Naive thymus-derived CD8-positive, alpha-beta T cell (primary cell): ENCODE measurements around the gene PAGR1. TPM values are rescaled to one million over a fixed set of nuclear protein-coding genes. Genes with fewer than 3 reads are reported as not detected.
A peak's percentile ranks its signal among the peaks of the same experiment; 100 is the strongest.
"Not testable (repeated sequence)": the region's sequence is repeated elsewhere in the genome, so short reads cannot be mapped to it uniquely, and the experiment has no call there.

Experiments
- ATAC-seq, 2 donors: fragments of 150-1000 bp; cut with Tn5 transposase in 1 of 2; sonication (Bioruptor Pico), chemical (Tn5 transposase) in 1 of 2; 1 replicate in 1 of 2; 2 replicates in 1 of 2; pipeline ENCODE4 v1.10.0; 2021; ENCODE audit warnings: mild to moderate bottlenecking in 2 of 2, moderate library complexity in 2 of 2
- POLR2A ChIA-PET: fragments of 350-600 bp; sonication (Branson Sonifier 250); formaldehyde crosslinking; loops from one replicate; lab custom pipeline; 2021; ENCODE audit warnings: antibody characterized with exemption; lab: Charles Lee
- DNase-seq, 10 donors: peaks; one replicate each; pipeline versions ENCODE4 v3.0.0 to v3.0.0-alpha.2; 2020 to 2022
- H3K27ac Mint-ChIP-seq, 10 donors: one replicate each; pipeline ENCODE4 v1.8.0; 2020 to 2022; ENCODE audit warnings: mild to moderate bottlenecking in 10 of 10, mixed read lengths in 10 of 10, moderate library complexity in 4 of 10, inconsistent platforms in 1 of 10
- H3K27me3 Mint-ChIP-seq, 5 donors: one replicate each; pipeline ENCODE4 v1.8.0; 2021 to 2022; ENCODE audit warnings: mixed read lengths in 5 of 5
- H3K36me3 Mint-ChIP-seq, 3 donors: one replicate each; pipeline ENCODE4 v1.8.0; 2020 to 2022; ENCODE audit warnings: mixed read lengths in 3 of 3, mild to moderate bottlenecking in 2 of 3, inconsistent platforms in 1 of 3
- H3K4me1 Mint-ChIP-seq, 4 donors: one replicate each; pipeline ENCODE4 v1.8.0; 2021 to 2022; ENCODE audit warnings: mixed read lengths in 4 of 4
- H3K4me3 Mint-ChIP-seq, 10 donors: one replicate each; pipeline ENCODE4 v1.8.0; 2020 to 2022; ENCODE audit warnings: mild to moderate bottlenecking in 10 of 10, mixed read lengths in 10 of 10, moderate library complexity in 6 of 10, inconsistent platforms in 1 of 10
- H3K9me3 Mint-ChIP-seq, 9 donors: one replicate each; pipeline ENCODE4 v1.8.0; 2020 to 2022; ENCODE audit warnings: mixed read lengths in 9 of 9, mild to moderate bottlenecking in 3 of 9, inconsistent platforms in 1 of 9, moderate library complexity in 1 of 9
- polyA plus RNA-seq, 3 donors: library from polyadenylated mRNA; unstranded; fragments of 300-500 nt; fragmentation: Illumina TruSeq; gene quantifications; one replicate each; pipeline ENCODE4 v1.2.3, GENCODE V29; 2021
- total RNA-seq, 8 experiments: library from RNA in 2 of 8; stranded (reverse) in 2 of 8; gene quantifications; one replicate each; pipeline ENCODE4 v1.2.3 and lab custom pipeline; 2021 to 2026

The PAGR1 gene
- total and polyA plus RNA-seq, 5 experiments from 2014 or later: 31.3 to 57.5 (median 51.4) TPM

- DNase-seq: no peak
- H3K27ac Mint-ChIP-seq: peak overlapping the region; percentile 72 to 100 (median 97)
- peak overlapping the region; percentile 79 to 92 (median 86) for H3K4me3 Mint-ChIP-seq
- no peaks in the 10 kb centered on the region for H3K27me3 Mint-ChIP-seq
- H3K9me3 Mint-ChIP-seq: no peaks in the 10 kb centered on the region
- POLR2A ChIA-PET: interaction anchor here (0.7 to 6.6 kb wide), 15 partner anchors 9 to 240 kb away, joined by 3 to 119 read pairs (median 6); partner anchors contain the start of genes CDIPT, KIF22, MAZ and PAGR1
- no peak for ATAC-seq
- H3K36me3 Mint-ChIP-seq: peaks cover 0 to 17% (median 1%) of the 10 kb centered on the region in 3 donors
- peaks cover 17 to 91% (median 73%) of the 10 kb centered on the region in 4 donors for H3K4me1 Mint-ChIP-seq
Observed at GRCh38 chr16:29826342-29826695, 10.4 kb downstream of the PAGR1 start.

GRCh38 chr16:29830774-29831173, 14.8 kb downstream of the PAGR1 start:
- peak overlapping the region in 1 of 10 donors; percentile 55 for H3K4me3 Mint-ChIP-seq
- POLR2A ChIA-PET: no interaction called here
- no peak for DNase-seq
- peaks cover 12 to 59% (median 43%) of the 10 kb centered on the region in 4 donors for H3K4me1 Mint-ChIP-seq
- peak overlapping the region in 8 of 10 donors; percentile 9 to 84 (median 56) for H3K27ac Mint-ChIP-seq
- H3K36me3 Mint-ChIP-seq: peaks cover 0 to 53% (median 8%) of the 10 kb centered on the region in 3 donors
- no peaks in the 10 kb centered on the region for H3K27me3 Mint-ChIP-seq
- no peaks in the 10 kb centered on the region for H3K9me3 Mint-ChIP-seq
- no peak for ATAC-seq

- Mint-ChIP-seq H3K9me3 (no peaks in the 10 kb centered on the region), H3K27me3 (no peaks in the 10 kb centered on the region)
- POLR2A ChIA-PET: no interaction called here
Observed at GRCh38 chr16:29831490-29831889, 15.5 kb downstream of the PAGR1 start.

GRCh38 chr16:29833219-29833618, 17.3 kb downstream of the PAGR1 start:
- H3K36me3 Mint-ChIP-seq: peaks cover 0 to 75% (median 8%) of the 10 kb centered on the region in 3 donors
- H3K9me3 Mint-ChIP-seq: not testable (repeated sequence)

More at GRCh38 chr16:29831490-29831889, 15.5 kb downstream of the PAGR1 start:
- ATAC-seq (no peak), DNase-seq (no peak)
- Mint-ChIP-seq H3K27ac (peak overlapping the region in 5 of 10 donors; percentile 57 to 87 (median 60)), H3K4me3 (no peak overlapping the region), H3K36me3 (peaks cover 0 to 60% (median 8%) of the 10 kb centered on the region in 3 donors), H3K4me1 (peaks cover 12 to 53% (median 37%) of the 10 kb centered on the region in 4 donors)

GRCh38 chr16:29834079-29834478, 18.1 kb downstream of the PAGR1 start:
- Mint-ChIP-seq H3K4me1 (peaks cover 9 to 30% (median 21%) of the 10 kb centered on the region in 4 donors), H3K27me3 (no peaks in the 10 kb centered on the region), H3K4me3 (no peak overlapping the region), H3K36me3 (peaks cover 0 to 82% (median 8%) of the 10 kb centered on the region in 3 donors), H3K9me3 (no peaks in the 10 kb centered on the region), H3K27ac (peak overlapping the region in 1 of 10 donors; percentile 51)
- DNase-seq: no peak
- POLR2A ChIA-PET: interaction anchor here (0.6 to 1.0 kb wide), 4 partner anchors 17 to 214 kb away, joined by 3 to 5 read pairs (median 3); partner anchors contain the start of gene KCTD13
- no peak for ATAC-seq

More at GRCh38 chr16:29833219-29833618, 17.3 kb downstream of the PAGR1 start:
- peaks cover 9 to 37% (median 23%) of the 10 kb centered on the region in 4 donors for H3K4me1 Mint-ChIP-seq
- not testable (repeated sequence) for ATAC-seq, H3K4me3 Mint-ChIP-seq, H3K27me3 Mint-ChIP-seq, DNase-seq
- peak overlapping the region in 4 of 10 donors; percentile 34 to 75 (median 55) for H3K27ac Mint-ChIP-seq
- POLR2A ChIA-PET: interaction anchor here (0.7 to 1.0 kb wide), 3 partner anchors 9 to 136 kb away, joined by 4 to 8 read pairs (median 5); partner anchors contain the start of gene PAGR1

GRCh38 chr16:29835926-29836325, 20.0 kb downstream of the PAGR1 start:
- peaks cover 0 to 92% (median 9%) of the 10 kb centered on the region in 3 donors for H3K36me3 Mint-ChIP-seq
- H3K4me3 Mint-ChIP-seq: peak overlapping the region in 1 of 10 donors; percentile 33
- H3K27ac Mint-ChIP-seq: peak overlapping the region in 3 of 10 donors; percentile 46 to 57 (median 51)
- no peak for DNase-seq
- ATAC-seq: no peak
- H3K4me1 Mint-ChIP-seq: peaks cover 3 to 12% (median 6%) of the 10 kb centered on the region in 4 donors
- no peaks in the 10 kb centered on the region for H3K27me3 Mint-ChIP-seq
- POLR2A ChIA-PET: interaction anchor here (0.7 kb wide), 1 partner anchor 9 kb away, joined by 4 read pairs; no protein-coding TSS in a partner anchor
- no peaks in the 10 kb centered on the region for H3K9me3 Mint-ChIP-seq

- POLR2A ChIA-PET: no interaction called here
- DNase-seq (no peak), ATAC-seq (no peak)
- peak overlapping the region in 2 of 10 donors; percentile 18 to 46 for H3K27ac Mint-ChIP-seq
- H3K4me3 Mint-ChIP-seq: no peak overlapping the region
- no peaks in the 10 kb centered on the region for H3K27me3 Mint-ChIP-seq
- H3K9me3 Mint-ChIP-seq: no peaks in the 10 kb centered on the region
- H3K4me1 Mint-ChIP-seq: peaks cover 3 to 7% (median 5%) of the 10 kb centered on the region in 4 donors
- H3K36me3 Mint-ChIP-seq: peaks cover 0 to 92% (median 9%) of the 10 kb centered on the region in 3 donors
Observed at GRCh38 chr16:29836623-29837022, 20.7 kb downstream of the PAGR1 start.

- Mint-ChIP-seq H3K27me3 (no peaks in the 10 kb centered on the region), H3K9me3 (no peaks in the 10 kb centered on the region), H3K36me3 (peaks cover 0 to 91% (median 8%) of the 10 kb centered on the region in 3 donors), H3K4me3 (no peak overlapping the region), H3K27ac (peak overlapping the region in 1 of 10 donors; percentile 37), H3K4me1 (peaks cover 0 to 5% (median 1%) of the 10 kb centered on the region in 4 donors)
- ATAC-seq (no peak), DNase-seq (no peak)
- POLR2A ChIA-PET: interaction anchor here (1.1 to 7.6 kb wide), 4 partner anchors 10 to 51 kb away, joined by 3 to 49 read pairs (median 6); no protein-coding TSS in a partner anchor
Observed at GRCh38 chr16:29837841-29838240, 21.9 kb downstream of the PAGR1 start.

GRCh38 chr16:29839822-29840221, 23.9 kb downstream of the PAGR1 start:
- no peak for DNase-seq
- Mint-ChIP-seq H3K4me1 (peaks cover 0 to 5% (median 2%) of the 10 kb centered on the region in 4 donors), H3K9me3 (no peaks in the 10 kb centered on the region), H3K27me3 (no peaks in the 10 kb centered on the region), H3K27ac (no peak overlapping the region), H3K4me3 (no peak overlapping the region), H3K36me3 (peaks cover 0 to 86% (median 9%) of the 10 kb centered on the region in 3 donors)
- POLR2A ChIA-PET: interaction anchor here (0.6 to 7.6 kb wide), 8 partner anchors 8 to 278 kb away, joined by 3 to 49 read pairs (median 5); partner anchors contain the start of gene QPRT
- ATAC-seq: no peak

- no peak for DNase-seq
- Mint-ChIP-seq H3K9me3 (no peaks in the 10 kb centered on the region), H3K4me3 (no peak overlapping the region), H3K4me1 (peaks cover 0 to 7% (median 3%) of the 10 kb centered on the region in 4 donors), H3K27me3 (no peaks in the 10 kb centered on the region), H3K27ac (peak overlapping the region in 3 of 10 donors; percentile 6 to 80 (median 34)), H3K36me3 (peaks cover 0 to 86% (median 9%) of the 10 kb centered on the region in 3 donors)
- ATAC-seq: no peak
- POLR2A ChIA-PET: interaction anchor here (0.7 to 7.6 kb wide), 5 partner anchors 8 to 161 kb away, joined by 4 to 49 read pairs (median 6); partner anchors contain the start of gene QPRT
Observed at GRCh38 chr16:29840240-29840639, 24.3 kb downstream of the PAGR1 start.

- peaks cover 0 to 9% (median 4%) of the 10 kb centered on the region in 4 donors for H3K4me1 Mint-ChIP-seq
- DNase-seq (no peak), ATAC-seq (no peak)
- H3K27me3 Mint-ChIP-seq: no peaks in the 10 kb centered on the region
- POLR2A ChIA-PET: interaction anchor here (0.5 to 7.6 kb wide), 3 partner anchors 15 to 34 kb away, joined by 4 to 49 read pairs (median 4); no protein-coding TSS in a partner anchor
- no peaks in the 10 kb centered on the region for H3K9me3 Mint-ChIP-seq
- no peak overlapping the region for H3K4me3 Mint-ChIP-seq
- H3K36me3 Mint-ChIP-seq: peaks cover 0 to 84% (median 12%) of the 10 kb centered on the region in 3 donors
- peak overlapping the region in 2 of 10 donors; percentile 6 to 51 for H3K27ac Mint-ChIP-seq
Observed at GRCh38 chr16:29841631-29842030, 25.7 kb downstream of the PAGR1 start.

GRCh38 chr16:29842732-29843346, 26.9 kb downstream of the PAGR1 start:
- ATAC-seq (no peak), DNase-seq (no peak)
- Mint-ChIP-seq H3K4me3 (no peak overlapping the region), H3K27ac (peak overlapping the region in 8 of 10 donors; percentile 13 to 90 (median 60)), H3K4me1 (peaks cover 0 to 9% (median 4%) of the 10 kb centered on the region in 4 donors), H3K9me3 (no peaks in the 10 kb centered on the region), H3K36me3 (peaks cover 0 to 82% (median 10%) of the 10 kb centered on the region in 3 donors), H3K27me3 (no peaks in the 10 kb centered on the region)
- POLR2A ChIA-PET: interaction anchor here (0.6 to 7.6 kb wide), 5 partner anchors 16 to 110 kb away, joined by 3 to 49 read pairs (median 4); no protein-coding TSS in a partner anchor
